Stimulated activated naive CD4-positive, alpha-beta T cell treated with Interleukin-2 at 50 U/mL for 16 hours (primary cell): ENCODE data around the gene NT5C2.
A peak's percentile ranks its signal among the peaks of the same experiment; 100 is the strongest.
"Not testable (repeated sequence)": the region's sequence is repeated elsewhere in the genome, so short reads cannot be mapped to it uniquely, and the experiment has no call there.

Source experiments
- DNase-seq: peaks from one replicate; lab custom pipeline; 2025; lab: John Stamatoyannopoulos, UW

The NT5C2 gene

DNA sequence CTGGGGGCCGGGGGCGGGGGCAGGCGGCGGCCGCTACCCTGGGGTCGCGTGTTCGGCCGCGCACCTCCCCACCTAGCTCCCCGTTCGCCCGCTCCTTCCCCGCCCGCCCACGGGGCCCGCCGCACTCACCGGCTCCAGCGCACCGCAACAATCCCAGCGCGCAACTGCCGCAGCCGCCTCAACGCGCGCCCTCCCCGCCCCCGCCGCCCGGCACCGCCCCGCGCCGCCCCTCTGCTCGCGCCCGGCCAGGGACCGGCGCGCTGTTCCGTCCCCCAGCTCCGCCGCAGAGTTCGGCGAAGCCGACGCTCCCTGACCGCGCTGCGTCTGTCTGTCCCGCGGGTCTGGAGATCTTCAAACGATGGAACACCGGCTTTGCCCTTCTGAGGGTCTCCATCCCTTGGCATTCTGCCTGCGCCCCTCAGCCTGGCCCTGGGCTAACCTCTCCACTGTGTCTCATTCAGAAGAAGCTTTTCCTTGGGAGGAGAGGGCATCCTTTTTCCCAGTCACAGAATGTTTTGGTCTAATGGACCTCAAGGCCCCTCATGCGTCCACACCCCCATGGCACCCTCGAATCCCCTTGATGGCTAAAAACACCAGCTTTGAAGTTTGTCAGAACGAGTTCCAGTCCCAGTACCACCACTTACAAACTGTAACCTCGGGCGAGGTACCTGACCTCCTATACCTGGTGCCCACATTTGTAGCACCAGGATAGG lies at the start of gene NT5C2:
TSS of gene NT5C2 (minus strand) at position 166 of the 713 bp plus-strand sequence. CDS start 18,314 bp downstream, outside the sequence.
- DNase-seq, result peak; percentile 76

DNA sequence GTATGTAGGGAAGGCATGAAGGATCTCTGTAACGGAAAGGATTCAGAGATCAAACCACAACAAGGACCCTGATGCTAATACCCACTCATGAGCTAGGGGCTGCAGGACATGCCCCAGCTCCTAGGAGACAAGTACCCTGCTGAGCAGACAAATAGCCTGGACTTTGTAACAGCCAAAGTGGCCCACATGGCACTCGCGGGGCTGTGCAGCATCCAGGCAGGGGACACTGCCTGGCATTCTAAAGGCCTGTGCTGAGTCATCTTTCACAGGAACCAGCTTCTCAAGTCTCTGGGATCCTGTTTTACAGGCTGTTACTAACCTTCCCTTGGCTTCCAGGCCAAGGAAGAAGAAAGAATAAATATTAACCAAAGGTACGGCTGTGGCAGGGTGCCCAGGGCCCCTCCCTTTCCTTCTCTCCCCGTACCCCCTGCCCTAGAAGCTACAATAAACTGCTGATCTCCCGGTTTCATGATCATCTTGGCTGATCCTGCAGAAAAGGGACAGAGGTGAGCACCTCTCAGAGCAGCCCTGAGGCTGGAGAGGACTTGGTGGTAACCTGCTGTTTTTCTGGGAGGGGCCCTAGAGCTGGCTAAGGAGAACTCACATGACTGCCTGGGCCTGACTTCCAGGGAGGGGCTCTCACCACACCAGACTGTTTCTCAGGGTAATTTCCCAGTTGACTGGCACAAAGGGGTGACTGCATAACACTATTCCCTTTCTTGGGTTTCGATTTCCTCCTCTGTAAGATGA lies 48.4 kb upstream of the NT5C2 start:
- no peak for DNase-seq

DNA sequence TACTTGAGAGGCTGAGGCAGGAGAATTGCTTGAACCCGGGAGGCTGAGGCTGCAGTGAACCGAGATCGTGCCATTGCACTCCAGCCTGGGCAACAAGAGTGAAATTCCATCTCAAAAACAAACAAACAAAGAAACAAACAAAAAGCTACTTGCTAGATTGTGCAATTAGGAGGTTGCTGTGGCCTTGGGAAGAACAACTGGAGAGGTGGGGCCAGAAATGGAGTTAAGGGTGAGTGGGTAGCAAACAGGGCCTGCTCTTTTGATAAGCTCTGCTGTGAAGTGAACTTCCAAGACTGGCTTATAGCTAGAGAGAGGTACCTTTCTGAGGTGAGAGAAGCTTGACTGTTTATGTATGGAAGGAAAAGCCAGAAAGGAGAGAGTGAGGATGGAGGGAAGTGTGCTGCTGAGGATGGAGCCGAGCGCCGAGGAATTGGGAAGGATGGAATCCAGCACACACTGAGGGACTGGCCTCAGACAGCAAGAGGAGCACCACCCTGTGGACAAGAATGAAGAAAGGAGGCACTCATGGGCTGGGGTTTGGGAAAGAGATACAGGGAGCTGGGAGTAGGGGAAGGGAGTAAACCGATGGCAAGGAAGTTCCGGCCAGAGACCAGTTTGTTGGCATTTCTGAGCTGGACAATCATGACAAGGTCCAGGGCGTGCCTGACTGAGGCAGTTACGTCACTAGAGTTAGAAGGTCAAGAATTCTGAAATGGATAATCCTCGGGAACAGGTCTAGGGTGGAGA lies 45.6 kb upstream of the NT5C2 start:
- DNase-seq, result no peak

DNA sequence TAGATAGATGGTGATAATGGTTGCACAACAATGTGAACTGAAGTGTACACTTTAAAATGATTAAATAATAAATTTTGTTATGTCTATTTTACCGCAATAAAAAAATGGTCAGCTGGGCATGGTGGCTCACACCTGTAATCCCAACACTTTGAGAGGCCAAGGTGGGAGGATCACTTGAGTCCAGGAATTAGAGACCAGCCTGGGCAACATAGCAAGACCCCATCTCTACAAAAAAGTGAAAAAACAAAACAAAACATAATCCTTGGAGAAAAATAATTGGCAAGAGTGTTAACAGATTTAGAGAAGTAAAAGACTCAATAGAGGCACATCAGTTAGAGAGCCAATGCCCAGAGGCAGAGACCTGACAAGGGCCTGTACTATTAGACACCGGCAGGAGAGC lies 42.7 kb upstream of the NT5C2 start:
- no peak for DNase-seq

DNA sequence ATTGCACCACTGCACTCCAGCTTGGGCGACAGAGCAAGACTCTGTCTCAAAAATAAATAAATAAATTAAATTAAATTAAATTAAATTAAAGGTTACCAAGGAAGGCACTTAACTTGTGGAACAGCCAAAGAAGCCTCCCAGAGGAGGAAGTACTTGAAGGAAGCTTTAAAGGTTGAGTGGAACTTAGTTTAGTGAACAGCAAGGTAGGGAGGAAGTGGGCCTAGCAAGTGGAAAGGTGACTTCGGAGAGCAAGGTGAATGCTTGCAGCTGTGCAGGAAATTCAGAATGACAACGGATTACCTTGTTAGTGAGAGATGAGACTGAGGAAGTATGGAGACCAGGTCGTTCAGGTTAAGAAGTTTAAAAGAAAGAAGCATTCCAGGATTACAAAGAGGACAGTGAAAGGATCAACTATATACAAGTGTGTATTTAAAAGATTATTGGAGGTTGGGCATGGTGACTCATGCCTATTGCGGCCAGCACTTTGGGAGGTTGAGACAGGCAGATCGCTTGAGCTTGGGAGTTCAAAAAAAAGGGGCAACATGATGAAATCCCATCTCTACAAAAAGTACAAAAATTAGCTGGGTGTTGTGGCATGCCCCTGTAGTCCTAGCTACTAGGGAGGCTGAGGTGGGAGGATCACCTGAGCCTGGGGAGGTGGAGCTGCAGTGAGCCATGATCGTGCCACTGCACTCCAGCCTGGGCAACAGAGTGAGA lies 39.9 kb upstream of the NT5C2 start:
- no peak for DNase-seq

DNA sequence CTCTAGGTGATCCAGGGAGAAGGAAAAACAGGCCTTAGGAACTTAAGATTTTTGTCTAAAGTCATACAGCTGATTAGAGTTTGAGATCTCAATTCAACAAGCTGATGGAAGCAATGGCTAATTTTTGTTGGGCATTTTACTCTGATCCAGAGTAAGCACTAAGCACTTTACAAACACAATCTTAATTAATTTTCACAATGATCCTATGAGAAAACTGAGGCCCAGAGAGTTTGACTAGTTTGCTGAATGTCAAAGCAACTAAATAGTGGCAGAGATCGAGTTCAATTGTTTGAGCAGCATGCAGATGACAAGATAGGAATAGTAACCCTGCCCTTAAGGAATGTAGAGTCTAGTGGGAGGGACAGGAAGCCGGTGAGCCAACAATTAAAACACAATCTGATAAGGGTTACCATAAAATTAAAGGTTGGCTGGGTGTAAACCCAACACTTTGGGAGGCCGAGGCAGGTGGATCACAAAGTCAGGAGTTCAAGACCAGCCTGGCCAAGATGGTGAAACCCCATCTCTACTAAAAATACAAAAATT lies 39.1 kb upstream of the NT5C2 start:
- no peak for DNase-seq

DNA sequence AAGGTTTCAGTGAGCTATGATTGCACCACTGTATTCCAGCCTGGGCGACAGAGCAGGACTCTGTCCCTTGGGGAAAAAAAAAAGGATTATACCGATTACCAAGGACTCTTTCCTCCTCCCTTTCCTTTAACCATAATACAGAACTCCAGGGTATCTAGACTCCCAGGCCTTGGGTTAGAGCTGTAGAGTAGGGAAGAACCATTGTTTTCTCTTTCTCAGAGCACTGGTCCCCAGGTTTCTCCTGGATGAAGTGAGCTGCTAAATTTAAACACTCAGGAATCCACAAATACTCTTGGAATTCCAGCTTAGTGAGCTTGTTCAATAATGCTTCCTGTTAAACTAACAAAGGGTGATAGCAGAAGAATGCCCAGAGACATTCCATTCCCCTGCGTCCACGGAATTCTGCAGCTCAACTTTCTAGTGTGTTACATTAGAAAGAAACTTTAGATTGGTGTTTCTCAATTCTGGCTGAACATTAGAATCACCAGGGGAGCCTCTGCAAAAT lies 38.0 kb upstream of the NT5C2 start:
- DNase-seq, result no peak

DNA sequence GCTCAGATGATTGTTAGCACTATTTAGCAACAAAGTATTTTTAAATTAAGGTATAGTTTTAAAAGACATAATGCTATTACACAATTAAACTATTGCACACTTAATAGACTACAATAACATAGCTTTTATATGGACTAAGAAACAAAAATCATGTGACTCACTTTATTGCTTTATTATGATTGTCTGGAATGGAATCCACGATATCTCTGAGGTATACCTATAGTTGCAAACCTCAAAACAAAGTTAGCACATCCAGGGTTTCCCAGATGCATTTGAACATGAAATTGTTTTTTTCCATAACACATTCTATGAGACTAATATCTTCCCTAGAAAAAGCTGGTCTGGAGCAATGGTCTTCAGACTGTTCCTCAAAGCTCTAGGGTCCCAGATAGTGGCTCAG lies 34.3 kb upstream of the NT5C2 start:
- DNase-seq, result no peak

DNA sequence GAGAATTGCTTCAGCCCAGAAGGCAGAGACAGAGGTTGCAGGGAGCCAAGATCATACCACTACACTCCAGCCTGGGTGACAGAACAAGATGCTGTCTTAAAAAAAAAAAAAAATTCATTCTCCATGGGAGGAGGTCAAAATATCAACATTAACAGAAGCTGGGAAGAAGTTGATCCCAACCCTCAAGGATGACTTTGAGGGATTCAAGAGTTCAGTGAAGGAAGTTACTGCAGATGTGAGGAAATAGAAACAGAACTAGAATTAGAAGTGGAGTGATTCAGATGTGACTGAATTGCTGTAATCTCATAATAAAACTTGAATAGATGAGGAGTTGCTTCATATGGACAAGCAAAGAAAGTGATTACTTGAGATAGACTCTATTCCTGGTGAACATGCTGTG lies 32.9 kb upstream of the NT5C2 start:
- no peak for DNase-seq

DNA sequence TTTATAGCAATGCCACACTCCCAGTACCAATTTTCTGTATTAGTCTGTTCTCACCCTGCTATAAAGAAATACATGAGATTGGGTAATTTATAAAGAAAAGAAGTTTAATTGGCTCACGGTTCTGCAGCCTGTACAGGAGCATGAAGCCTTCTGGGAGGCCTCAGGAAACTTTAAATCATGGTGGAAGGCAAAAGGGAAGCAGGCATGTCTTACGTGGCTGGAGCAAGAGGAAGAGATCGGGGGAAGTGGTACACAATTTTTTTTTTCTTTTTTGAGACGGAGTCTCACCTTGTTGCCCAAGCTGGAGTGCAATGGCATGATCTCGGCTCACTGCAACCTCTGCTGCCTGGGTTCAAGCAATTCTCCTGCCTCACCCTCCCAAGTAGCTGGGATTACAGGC lies 31.6 kb upstream of the NT5C2 start:
- DNase-seq, result not testable (repeated sequence)

DNA sequence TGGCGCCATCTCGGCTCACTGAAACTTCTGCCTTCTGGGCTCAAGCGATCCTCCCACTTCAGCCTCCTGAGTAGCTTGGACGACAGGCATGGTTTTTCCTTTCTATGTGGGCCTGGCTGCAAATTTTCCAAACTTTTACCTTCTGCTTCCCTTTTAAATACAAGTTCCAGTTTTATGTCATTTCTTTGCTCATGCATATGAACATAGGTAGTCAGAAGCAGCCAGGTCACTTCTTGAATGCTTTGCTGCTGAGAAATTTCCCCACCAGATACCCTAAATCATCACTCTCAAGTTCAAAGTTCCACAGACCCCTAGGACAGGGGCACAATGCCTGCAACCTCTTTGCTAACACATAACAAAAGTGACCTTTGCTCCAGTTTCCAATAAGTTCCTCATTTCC lies 31.1 kb upstream of the NT5C2 start:
- DNase-seq, result no peak

DNA sequence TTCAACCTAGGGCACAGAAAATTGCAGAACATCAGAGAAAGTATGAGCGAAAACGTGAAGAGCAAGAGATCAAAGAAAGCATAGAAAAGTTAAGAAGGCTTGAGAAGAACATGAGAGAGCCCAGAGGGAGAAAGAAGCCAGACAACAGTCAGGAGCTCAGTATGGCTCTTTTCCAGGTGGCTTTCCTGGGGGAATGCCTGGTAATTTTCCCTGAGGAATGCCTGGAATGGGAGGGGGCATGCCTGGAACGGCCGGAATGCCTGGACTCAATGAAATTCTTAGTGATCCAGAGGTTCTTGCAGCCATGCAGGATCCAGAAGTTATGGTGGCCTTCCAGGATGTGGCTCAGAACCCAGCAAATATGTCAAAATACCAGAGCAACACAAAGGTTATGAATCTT lies 23.3 kb upstream of the NT5C2 start:
- DNase-seq, result not testable (repeated sequence)

DNA sequence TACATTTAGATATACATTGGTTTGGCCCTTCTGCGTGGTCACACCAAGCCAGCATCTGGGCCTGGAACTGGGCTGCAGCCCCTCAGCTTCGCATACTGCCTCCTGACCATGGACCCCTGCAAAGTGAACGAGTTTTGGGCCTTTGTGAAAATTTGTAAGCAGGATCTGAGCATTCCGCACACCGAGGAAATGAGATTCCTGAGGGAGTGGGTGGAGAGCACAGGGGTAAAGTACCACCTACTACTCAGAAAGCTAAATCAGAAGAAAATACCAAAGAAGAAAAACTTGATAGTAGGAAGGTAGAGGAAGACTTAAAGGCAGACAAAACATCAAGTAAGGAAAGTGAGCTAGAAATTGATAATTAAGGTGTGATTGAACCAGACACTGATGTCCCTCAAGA lies 22.5 kb upstream of the NT5C2 start:
- no peak for DNase-seq

DNA sequence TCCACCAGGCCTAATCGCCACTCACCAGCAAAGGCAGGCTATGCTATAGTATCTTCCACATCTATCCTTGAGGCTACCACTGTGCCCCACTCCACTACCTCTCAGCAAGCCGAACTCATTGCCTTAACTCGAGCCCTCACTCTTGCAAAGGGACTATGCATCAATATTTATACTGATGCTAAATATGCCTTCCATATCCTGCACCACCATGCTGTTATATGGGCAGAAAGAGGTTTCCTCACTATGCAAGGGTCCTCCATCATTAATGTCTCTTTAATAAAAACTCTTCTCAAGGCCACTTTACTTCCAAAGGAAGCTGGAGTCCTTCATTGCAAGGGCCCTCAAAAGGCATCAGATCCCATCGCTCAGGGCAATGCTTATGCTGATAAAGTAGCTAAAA lies 17.2 kb upstream of the NT5C2 start:
- DNase-seq, result not testable (repeated sequence)

DNA sequence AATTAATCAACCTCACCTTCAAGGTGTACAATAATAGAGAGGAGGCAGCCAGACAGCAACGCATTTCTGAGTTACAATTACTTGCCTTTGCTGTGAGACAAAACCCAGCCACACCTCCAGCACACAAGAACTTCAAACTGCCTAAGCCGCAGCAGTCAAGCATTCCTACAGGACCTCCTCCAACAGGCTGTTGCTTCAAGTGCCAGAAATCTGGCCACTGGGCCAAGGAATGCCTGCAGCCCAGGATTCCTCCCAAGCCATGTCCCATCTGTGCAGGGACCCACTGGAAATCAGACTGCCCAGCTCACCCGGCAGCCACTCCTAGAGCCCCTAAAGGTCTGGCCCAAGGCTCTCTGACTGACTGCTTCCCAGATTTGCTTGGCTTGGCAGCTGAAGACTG lies 14.6 kb upstream of the NT5C2 start:
- not testable (repeated sequence) for DNase-seq

DNA sequence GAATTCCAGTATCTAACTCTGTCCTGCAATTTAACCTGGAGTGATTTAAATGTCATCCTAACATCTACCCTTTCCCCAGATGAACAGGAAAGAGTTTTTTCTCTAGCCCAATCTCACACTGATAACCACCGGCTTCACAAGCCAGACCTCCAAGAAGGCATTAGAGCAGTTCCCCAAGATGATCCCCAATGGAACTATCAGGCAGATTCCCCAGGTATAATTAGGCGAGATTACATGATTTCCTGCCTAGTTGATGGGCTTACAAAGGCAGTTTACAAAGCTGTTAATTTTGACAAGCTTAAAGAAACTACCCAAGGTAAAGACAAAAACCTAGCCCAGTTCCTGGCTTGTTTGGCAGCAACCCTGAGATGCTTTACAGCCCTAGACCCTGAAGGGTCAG lies 14.1 kb upstream of the NT5C2 start:
- DNase-seq, result no peak

DNA sequence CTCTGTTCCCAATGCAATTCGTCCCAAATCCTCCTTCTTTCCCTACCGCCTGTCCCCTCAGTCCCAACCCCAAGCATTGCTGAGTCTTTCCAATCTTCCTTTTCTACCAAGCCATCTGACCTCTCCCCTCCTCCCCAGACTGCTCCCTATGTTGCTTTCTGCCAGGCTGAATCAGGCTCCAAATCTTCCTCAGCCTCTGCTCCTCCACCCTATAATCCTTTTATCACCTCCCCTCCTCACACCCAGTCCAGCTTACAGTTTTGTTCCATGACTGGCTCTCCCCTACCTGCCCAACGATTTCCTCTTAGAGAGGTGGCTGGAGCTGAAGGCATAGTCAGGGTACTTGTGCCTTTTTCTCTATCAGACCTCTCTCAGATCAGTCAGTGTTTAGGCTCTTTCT lies 13.6 kb upstream of the NT5C2 start:
- not testable (repeated sequence) for DNase-seq

DNA sequence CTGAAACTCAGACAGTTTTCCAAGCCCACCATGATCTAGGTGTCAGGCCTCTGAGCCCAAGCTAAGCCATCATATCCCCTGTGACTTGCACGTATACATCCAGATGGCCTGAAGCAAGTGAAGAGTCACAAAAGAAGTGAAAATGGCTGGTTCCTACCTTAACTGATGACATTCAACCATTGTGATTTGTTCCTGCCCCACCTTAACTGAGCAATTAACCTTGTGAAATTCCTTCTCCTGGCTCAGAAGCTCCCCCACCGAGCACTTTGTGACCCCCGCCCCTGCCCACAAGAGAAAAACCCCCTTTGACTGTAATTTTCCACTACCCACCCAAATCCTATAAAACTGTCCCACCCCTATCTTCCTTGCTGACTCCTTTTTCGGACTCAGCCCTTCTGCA lies 12.3 kb upstream of the NT5C2 start:
- DNase-seq, result not testable (repeated sequence)

DNA sequence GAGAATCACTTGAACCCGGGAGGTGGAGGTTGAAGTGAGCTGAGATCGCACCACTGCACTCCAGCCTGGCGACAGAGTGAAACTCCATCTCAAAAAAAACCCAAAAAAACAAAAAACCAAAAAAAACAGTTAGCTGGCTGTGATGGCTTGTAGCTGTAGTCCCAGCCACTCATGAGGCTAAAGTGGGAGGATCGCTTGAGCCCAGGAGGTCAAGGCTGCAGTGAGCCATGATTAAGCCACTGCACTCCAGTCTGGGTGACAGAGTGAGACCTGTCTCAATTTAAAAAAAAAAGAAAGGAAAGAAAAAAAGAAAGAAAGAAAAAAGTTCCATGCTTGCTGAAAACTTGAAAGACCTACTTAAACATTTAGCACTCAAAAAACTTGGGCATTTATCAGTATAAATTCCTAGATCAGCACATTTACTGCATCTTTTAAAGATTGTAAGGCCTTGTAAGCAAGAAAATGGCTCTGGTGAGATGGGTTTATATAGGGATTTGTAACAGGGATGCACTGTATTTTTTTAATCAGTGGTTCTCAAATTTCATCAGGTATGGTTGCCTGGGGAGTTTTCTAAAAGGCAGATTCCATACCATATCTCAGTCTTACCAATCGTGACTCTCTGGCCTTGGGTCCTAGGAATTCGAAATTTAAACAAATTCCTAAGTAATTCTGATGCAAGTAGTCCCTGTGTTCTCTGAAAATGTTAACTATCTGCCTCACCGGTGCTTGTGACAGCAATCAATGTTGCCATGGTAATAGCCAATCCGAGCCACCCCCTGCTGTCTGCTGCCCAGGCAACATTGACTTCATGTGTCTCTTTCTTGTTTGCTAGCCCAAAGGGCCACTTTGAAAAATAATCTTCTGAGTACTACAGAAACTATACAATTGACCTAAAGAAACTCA lies 11.5 kb upstream of the NT5C2 start:
- no peak for DNase-seq

DNA sequence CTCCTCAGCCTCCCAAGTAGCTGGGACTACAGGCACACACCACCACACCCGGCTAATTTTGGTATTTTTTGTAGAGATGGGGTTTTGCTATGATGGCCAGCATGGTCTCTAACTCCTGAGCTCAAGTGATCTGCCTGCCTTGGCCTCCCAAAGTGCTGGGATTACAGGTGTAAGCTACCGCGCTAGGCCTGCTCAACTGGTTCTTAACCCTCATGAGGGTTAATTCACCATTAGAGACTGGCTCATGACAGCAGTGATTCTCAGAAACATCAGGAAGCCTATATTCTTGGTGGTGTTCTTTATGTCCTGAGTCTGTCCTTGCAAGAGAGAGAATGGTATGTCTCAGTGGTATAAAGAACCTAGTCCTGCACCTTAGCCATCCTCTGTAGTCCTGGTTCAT lies 10.4 kb upstream of the NT5C2 start:
- DNase-seq, result no peak

DNA sequence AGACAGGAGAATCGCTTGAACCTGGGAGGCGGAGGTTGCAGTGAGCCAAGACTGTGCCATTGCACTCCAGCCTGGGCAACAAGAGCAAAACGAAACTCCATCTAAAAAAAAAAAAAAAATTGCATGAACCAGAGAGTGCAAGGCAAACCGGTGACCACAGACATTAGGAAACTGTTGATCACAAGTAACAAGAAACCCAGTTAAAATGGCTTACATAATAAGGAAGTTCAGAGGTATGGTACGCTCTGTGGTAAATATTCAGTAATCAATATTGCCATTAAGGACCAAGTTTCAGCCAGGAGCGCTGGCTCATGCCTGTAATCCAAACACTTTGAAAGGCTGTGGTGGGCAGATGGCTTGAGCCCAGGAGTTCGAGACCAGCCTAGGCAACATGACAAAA lies 9.2 kb upstream of the NT5C2 start:
- no peak for DNase-seq
